GM11168 (cell line): ENCODE measurements around the gene TRAPPC2L.

Experiments used
- in situ Hi-C: fragments of 300-500 bp; cut with MboI; formaldehyde crosslinking; loops from one replicate; pipeline ENCODE4 v1.12.0; 2022; ENCODE audit warnings: low sequenced_read_pairs; ENCODE audit not compliant: unreplicated experiment

The TRAPPC2L gene

GRCh38 chr16:88817785-88818574, 38.9 kb upstream of the TRAPPC2L start:
- in situ Hi-C loops = no loop called here

GRCh38 chr16:88818575-88818874, 38.4 kb upstream of the TRAPPC2L start:
- in situ Hi-C loops = no loop called here

- in situ Hi-C loops = no loop called here
Measured at GRCh38 chr16:88819126-88819525, 37.8 kb upstream of the TRAPPC2L start.

- in situ Hi-C loops = loop anchor here (10.0 kb wide), 1 partner anchor 344 kb away; no protein-coding TSS in a partner anchor
Measured at GRCh38 chr16:88820385-88821025, 36.4 kb upstream of the TRAPPC2L start.

GRCh38 chr16:88821168-88821850, 35.6 kb upstream of the TRAPPC2L start:
- in situ Hi-C loops = loop anchor here (10.0 kb wide), 1 partner anchor 343 kb away; no protein-coding TSS in a partner anchor

- in situ Hi-C loops = loop anchor here (10.0 kb wide), 1 partner anchor 342 kb away; no protein-coding TSS in a partner anchor
Measured at GRCh38 chr16:88822281-88823040, 34.5 kb upstream of the TRAPPC2L start.

- in situ Hi-C loops = loop anchor here (10.0 kb wide), 1 partner anchor 341 kb away; no protein-coding TSS in a partner anchor
Measured at GRCh38 chr16:88823646-88824045, 33.3 kb upstream of the TRAPPC2L start.

GRCh38 chr16:88824256-88825077, 32.5 kb upstream of the TRAPPC2L start:
- in situ Hi-C loops = loop anchor here (10.0 kb wide), 1 partner anchor 340 kb away; no protein-coding TSS in a partner anchor

- in situ Hi-C loops = loop anchor here (10.0 kb wide), 1 partner anchor 340 kb away; no protein-coding TSS in a partner anchor
Measured at GRCh38 chr16:88825146-88825545, 31.8 kb upstream of the TRAPPC2L start.

- in situ Hi-C loops = loop anchor here (10.0 kb wide), 1 partner anchor 339 kb away; no protein-coding TSS in a partner anchor
Measured at GRCh38 chr16:88826070-88826840, 30.7 kb upstream of the TRAPPC2L start.

GRCh38 chr16:88827727-88828126, 29.2 kb upstream of the TRAPPC2L start:
- in situ Hi-C loops = loop anchor here (10.0 kb wide), 1 partner anchor 337 kb away; no protein-coding TSS in a partner anchor

- in situ Hi-C loops = loop anchor here (10.0 kb wide), 1 partner anchor 336 kb away; no protein-coding TSS in a partner anchor
Measured at GRCh38 chr16:88828711-88829110, 28.2 kb upstream of the TRAPPC2L start.

GRCh38 chr16:88830258-88830657, 26.7 kb upstream of the TRAPPC2L start:
- in situ Hi-C loops = no loop called here

GRCh38 chr16:88830783-88831182, 26.1 kb upstream of the TRAPPC2L start:
- in situ Hi-C loops = no loop called here

- in situ Hi-C loops = no loop called here
Measured at GRCh38 chr16:88831838-88832237, 25.1 kb upstream of the TRAPPC2L start.

- in situ Hi-C loops = no loop called here
Measured at GRCh38 chr16:88833086-88833485, 23.8 kb upstream of the TRAPPC2L start.

- in situ Hi-C loops = no loop called here
Measured at GRCh38 chr16:88834670-88835069, 22.3 kb upstream of the TRAPPC2L start.

GRCh38 chr16:88835383-88835782, 21.5 kb upstream of the TRAPPC2L start:
- in situ Hi-C loops = no loop called here
